HG03064 (cell line): ENCODE data around the gene CITED1.

Source experiments
- ATAC-seq: cut with Tn5 transposase; IDR thresholded peaks from one replicate; pipeline ENCODE4 v1.9.1; 2021; ENCODE audit warnings: low read depth; ENCODE audit not compliant: unreplicated experiment

Gene CITED1

DNA sequence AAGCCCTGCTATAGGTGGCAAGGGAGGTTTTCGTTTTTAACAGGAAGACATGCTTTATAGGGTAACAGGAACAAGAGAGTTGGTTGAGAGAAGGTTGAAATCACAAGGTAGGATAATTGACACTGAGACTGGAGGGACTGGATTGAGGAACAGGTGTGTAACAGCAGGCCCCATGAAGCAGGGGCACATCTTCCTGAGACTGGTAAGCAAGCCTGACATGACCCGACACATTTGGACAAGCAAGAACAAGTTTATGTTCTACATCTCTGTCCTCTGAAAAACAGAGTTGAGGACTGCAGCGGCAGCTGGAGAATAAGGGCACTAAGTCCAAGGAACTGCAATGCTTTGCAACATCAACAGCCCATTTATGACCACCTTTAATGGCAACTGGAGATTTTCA is 33.9 kb downstream of the CITED1 start:
- ATAC-seq: no peak

DNA sequence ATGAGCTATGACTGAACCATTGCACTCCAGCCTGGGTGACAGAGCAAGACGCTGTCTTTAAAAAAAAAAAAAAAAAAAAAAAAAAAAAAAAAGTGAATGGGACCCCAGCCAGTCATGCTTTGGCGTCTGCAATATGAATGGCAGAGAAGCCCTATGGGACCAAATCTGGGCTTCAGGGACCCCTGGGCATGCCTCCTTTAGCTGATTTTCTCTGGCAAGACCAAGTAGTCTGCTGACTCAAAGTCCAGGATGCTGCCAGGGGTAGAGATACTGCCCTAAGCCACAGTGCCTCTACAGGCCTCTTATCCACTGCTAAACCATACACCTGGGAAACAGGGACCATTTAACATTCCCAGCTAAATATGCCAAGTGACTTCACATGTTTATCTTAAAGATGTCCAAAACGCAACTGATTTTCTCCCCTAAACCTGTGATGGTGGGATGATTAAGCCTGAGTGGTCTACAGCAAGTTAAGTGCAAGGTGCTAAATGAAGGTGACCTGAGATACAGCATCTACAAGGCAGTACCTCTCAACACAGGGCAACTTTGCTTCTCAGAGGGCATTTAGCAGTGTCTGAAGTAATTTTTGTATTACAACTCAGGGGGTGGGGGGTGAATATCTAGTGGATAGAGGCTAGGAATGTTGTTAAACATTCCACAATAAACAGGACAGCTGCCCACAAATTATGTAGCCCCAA is 34.5 kb downstream of the CITED1 start:
- ATAC-seq: no peak

- no peak for ATAC-seq
These were observed 35.3 kb downstream of the CITED1 start for GRCh38 chrX:72270316-72270866.

GRCh38 chrX:72269671-72270251 is 36.0 kb downstream of the CITED1 start:
- ATAC-seq: no peak

GRCh38 chrX:72268597-72269365 is 36.9 kb downstream of the CITED1 start:
- no peak for ATAC-seq

GRCh38 chrX:72265263-72265662 is 40.5 kb downstream of the CITED1 start:
- no peak for ATAC-seq

- ATAC-seq: no peak
These were observed 43.6 kb downstream of the CITED1 start for GRCh38 chrX:72262077-72262476.

GRCh38 chrX:72260448-72260847 is 45.3 kb downstream of the CITED1 start:
- ATAC-seq: no peak

- ATAC-seq: no peak
These were observed 47.5 kb downstream of the CITED1 start for GRCh38 chrX:72258174-72258573.

DNA sequence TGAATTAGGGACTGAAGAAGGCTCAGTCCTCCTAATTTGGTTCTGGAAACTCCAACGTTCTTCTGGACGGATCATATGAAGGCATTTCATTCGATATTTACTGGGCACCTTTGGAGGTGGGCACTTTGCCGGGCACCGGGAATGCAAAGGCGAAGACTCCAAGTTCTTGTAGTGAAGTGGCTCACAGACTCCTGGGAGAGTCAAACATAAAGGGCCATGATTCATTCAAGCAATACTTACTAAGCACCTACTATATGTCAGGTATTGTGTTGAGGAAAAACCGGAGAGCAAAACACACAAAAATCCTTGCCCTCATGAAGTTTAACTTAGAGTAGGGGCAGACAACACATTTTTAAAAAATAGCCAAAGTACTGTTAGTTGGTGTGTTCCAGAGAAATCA is 49.9 kb downstream of the CITED1 start:
- no peak for ATAC-seq

GRCh38 chrX:72255445-72255844 is 50.3 kb downstream of the CITED1 start:
- ATAC-seq: no peak

- no peak for ATAC-seq
These were observed 50.9 kb downstream of the CITED1 start for GRCh38 chrX:72254816-72255215.

DNA sequence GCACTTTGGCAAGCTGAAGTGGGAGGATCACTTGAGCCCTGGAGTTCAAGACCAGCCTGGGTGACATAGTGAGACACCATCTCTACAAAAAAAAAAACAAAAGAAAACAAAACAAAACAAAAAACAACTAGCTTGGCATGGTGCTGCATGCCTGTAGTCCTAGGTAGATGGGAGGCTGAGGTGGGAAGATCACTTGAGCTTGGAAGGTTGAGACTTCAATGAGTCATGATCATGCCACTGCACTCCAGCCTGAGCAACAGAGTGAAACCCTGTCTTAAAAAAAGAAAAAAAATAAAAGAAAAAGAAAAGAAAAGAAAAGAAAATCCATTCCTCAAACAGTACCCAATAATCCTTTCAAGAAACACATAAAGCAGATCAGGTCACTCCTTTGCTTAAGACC is 52.0 kb downstream of the CITED1 start:
- no peak for ATAC-seq
